CD4-positive, alpha-beta T cell treated with Interleukin-6 for 4 hours (primary cell): ENCODE measurements around the gene GSTM4.
"Not testable (repeated sequence)": the region's sequence is repeated elsewhere in the genome, so short reads cannot be mapped to it uniquely, and the experiment has no call there.

ENCODE experiments used
- DNase-seq: peaks from one replicate; pipeline ENCODE4 v3.0.0-alpha.2; 2020; ENCODE audit warnings: mixed read lengths

GSTM4 gene

DNA sequence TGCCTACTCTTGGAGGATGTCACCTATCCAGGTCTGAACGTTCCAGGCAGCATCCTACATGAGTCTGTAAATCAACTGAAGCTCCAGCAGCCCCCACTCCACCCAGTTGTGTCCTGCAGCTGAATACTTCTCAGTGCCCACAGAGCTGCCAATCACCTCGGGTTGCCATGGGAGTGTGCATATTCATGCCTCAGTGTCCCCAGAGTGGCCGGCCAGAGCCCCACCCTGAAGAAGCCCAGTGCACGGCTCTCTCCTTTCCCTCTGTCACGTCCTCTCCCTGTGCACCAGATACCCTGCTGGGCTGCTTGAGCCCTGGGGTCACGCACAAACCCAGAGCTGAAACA is 16.1 kb upstream of the GSTM4 start:
- DNase-seq: no peak

DNA sequence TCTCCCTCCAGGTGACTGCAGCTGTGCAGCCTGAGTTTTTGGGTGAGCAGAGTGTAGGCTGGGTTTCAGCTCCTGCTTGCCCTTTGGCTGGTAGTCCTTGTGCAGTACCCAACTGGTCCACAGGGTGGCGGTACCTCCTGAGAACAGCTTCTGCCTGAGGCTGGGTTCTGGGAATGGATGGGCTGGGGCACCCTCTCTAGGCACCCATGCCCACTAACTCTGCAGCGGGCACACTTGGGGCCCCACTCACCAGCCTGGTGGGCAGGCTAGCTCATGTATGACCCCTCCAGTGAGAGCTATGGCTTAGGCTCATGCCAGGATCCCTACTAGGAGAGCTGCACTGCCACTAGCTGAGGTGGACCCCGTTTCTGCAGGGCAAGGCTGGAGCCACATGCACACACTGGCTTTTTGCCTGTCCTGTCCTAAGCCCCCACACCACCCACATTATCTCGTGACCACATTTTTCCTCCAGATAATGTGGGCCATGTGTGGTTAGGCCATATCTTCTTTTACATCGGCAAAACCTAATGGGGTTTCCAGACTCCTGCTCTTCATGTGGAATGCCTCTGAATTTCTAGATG is 15.5 kb upstream of the GSTM4 start:
- DNase-seq: peak; percentile 91

DNA sequence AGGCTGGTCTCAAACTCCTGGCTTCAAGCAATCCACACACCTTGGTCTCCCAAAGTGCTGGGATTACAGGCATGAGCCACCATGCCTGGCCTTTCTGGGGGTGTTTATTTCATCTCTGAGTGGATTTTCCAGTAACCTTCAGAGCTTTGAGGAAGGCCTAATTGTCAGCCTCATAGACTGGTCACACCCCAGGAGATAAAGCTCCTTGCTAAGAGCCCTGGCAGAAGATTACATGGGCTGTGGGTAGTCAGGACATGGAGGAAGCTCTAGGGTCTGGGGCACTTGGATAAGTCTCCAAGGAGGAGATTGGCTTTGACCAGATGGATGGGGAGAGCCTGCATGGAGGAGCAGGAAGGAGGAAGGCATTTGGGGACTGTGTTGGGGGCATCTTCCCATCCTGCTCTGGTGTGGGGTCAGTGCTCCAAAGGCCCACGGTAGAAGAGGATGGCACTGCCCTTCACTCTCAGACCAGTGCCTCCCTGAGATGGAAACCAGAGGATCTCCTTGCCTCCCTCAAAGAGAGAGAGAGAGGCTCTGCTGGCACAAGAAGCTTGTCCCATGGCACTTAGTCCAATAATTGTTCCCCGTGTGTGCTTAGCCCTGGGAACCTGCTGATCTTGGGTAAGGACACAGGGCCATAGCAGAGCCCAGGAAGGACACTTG is 14.7 kb upstream of the GSTM4 start:
- DNase-seq: no peak

DNA sequence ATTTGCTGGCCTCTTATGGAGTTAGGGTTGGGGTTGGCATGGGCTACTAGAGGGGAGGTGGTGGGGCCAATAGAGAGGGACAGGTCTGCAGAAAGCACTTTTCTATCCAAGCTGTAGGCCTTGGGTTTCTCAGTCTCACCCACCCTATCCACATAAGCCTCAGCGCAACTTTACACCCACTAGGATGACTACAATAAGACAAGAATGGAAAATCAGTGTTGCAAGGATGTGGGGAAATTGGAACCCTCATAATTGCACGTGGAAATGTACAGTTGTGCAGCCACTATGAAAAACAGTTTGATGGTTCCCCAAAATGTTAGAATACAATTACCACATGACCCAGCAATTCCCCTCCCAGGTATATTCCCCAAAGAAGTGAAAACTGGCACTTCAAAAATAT is 14.0 kb upstream of the GSTM4 start:
- DNase-seq: no peak

DNA sequence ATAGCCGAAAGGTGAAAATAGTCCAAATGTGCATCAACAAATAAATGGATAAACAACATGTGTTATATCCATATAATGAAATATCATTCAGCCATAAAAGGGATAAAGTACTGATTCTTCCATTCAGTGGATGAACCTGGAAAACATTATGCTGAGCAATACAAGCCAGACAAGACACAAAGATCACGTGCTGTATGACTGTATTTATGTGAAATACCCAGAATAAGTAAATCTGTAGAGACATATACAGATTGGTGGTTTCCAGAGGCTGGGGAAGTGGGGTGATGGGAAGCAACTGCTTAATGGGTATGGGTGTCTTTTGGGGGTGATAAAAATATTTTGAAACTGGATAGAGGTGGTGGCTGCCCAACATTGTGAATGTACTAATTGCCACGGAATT is 13.3 kb upstream of the GSTM4 start:
- no peak for DNase-seq

DNA sequence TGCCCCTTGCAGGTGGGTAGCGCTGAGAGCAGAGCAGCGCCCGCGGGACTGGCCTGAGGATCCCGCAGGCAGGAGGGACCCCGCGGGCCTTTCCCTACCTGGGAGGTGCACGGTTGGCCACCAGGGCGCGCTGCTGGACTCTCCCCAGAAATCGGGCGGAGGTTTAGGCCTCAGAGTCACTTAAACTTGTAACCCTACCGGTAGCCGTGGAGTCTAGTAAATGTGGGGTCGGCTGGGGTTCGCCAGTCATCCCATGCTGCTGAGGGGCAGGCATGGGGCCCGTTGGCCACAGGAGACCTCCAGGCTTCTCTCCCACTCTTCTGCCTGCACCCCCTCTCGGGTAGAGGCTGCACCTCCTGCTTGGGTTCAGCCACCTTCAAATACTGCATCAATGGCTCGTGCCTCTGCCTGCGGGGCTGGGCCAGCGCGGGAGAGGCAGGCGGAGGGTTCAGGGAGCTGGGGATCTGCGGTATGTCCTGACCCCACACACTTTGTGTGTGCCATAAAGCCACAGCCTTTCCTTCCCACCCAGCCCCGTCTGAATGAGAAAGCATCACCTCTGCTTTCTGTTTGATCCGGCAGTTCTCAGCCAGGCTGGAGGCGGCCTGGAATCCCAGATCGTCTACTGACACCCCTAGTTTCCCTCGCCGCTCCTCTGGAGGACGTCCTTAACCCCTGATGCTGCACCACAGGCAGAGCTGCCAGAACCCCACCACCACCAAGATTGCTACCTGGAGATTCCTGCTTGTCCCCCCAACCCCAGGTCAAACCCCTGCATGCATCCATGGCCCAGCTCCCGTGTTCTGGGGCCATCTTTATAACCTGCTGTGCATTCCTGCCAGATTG is 12.3 kb upstream of the GSTM4 start:
- peak; percentile 89 for DNase-seq

DNA sequence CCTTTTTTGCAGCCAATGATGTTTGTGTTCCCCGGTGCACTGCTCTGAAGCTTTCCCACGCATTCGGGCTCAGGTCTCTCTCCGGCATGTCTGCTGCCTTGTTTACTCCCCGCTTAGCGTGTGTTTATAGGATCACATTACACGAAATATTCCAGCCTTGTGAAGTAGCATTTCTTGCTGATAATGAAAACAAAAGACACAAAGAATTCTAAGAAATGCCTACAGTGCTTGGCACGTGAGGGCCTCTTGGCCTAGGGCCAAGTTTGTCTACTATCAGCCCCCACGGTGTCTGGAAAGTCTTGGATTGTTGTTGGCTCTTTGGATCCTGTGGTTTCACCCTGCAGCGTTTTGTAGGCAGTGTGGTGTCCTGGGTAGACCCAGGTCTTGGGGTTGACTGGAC is 11.2 kb upstream of the GSTM4 start:
- DNase-seq: no peak

DNA sequence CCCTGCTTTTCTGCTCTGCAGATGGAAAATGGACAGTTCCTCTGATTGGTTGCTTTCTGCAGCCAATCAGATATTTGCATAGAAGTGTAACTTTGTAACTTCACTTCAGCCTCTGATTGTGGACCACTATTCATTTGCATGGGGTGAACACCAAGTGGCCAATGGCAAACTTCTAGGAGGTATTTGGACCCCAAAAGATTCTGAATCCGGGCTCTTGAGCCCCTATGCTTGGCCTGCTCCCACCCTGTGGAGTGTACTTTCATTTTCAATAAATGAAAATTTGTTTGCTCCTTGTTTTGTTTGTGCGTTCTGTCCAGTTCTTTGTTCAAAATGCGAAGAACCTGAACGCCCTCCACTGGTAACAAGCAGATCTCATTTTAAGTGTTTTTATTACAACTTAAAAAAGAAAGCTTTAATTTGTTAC is 6.4 kb upstream of the GSTM4 start:
- no peak for DNase-seq

DNA sequence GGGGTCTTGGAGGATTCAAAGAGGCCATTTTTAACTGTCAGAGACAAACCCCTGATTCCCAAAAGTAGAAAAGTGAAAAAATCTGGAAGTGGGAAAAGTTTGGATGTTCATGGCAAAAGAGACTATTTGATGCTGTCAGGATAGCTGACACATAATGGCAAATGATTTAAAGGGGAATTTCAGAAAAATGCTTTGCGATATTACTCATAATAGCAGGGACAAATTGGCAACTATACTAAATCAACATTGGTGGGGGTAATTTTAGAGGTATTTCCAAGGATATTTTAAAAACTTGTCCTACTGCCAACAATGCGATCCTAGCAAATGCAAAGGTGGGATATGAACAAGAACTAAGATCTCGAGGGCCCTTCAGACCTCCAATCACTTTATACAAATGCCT is 5.3 kb upstream of the GSTM4 start:
- no peak for DNase-seq

DNA sequence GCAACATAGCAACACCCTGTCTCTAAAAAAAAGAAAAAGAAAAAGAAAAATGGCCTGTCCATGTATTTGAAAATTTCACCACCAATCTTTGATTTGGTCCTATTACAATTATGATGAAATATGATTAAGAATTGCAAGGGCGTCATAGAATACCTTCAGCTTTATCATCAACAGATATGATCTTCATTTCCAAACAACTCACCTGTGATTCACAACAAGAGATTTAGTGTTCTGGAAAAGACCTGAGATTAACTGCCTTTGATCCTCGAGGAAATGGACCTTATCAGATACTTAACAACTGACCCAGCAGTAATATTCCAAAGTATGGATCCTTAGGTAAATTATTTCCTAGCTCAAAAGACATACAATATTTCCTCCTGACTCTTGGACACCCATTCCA is 3.5 kb upstream of the GSTM4 start:
- DNase-seq: no peak

DNA sequence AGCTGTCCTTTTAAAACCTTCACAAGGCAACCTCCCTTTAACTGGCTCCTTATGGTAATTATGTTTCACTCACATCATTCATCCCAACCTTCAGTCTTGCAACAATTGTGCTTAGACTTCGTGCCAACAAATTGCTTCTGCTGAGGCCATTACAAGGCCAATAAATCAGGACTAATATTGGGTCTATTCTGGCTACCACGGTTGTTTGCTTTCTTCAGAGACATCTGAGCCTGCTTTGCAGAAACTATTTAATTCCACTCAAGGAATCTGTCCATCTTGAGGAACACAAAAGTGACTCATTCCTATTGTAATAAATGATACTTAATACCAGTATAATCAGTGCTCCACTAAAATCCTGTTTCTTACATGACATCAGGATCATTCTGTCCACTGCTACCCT is 2.6 kb upstream of the GSTM4 start:
- DNase-seq: no peak

DNA sequence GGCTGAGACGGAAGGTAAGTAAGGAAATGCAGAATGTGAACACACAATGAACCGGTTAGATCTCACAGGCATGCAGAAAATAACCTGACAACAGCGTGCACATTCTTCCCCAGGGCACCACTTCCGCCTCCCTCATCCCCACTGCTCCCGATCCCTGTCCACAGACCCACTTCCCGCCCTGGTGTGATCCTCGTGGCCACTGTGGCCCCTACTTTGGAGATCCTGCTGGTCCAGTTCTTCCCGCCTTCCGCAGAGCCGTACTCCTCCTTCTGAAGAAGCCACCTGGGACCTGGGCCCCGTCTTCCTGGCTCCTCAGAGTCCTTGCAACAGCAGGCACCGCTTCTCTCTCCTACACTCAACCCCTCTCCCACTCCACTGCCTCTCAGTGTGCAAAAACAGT is 1.4 kb upstream of the GSTM4 start:
- DNase-seq: no peak

DNA sequence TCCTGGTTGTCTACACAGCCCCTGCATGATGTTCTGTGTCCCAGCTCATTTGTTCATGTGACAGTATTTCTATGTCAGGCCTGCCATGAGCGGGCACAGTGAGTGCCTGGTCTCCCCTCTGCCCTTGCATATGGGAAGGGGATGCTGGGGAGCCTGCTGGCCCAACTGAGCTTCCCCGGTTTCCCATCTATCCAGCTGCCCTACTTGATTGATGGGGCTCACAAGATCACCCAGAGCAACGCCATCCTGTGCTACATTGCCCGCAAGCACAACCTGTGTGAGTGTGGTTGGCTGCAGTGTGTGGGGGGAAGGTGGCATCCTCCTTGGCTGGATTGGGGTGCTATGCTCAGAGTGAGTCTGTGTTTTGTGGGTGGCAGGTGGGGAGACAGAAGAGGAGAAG is 1.5 kb downstream of the GSTM4 start:
- DNase-seq: no peak

DNA sequence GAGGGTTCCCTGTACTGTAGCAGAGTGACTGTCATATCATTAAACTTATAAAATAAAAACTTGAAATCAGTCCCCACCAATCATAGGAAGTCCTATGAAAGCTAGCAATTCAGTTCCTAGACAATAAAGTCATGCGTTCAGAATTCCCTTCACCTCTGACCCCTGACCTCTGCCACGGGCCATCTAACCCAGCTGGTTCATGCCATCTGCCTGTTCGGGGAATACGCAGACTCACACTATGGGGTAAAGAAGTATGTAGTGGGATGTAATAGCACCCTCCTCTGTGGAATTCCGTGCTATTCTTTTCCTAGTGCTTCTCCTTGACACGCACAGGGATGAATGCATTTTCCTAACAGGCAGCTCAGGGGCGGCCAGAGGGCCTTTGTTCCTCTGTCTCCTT is 2.1 kb downstream of the GSTM4 start:
- no peak for DNase-seq

DNA sequence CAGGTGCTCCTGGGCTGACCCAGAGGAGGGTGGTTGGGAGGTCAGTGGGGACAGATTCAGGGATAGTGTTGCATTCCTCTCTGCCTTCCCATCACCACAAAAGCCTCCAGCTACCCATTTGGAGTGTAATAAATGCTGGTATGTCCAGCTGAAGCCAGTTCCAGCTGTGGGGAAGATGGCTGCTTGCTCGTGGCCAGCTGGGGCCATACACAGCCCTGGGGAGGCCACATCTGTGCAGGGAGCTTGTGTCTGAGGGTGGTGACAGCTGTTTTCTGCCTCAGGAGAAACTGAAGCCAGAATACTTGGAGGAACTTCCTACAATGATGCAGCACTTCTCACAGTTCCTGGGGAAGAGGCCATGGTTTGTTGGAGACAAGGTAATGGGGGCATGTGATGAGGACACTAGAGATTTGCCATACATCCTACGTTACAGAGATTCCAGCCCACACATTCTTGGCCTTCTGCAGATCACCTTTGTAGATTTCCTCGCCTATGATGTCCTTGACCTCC is 2.7 kb downstream of the GSTM4 start:
- no peak for DNase-seq

DNA sequence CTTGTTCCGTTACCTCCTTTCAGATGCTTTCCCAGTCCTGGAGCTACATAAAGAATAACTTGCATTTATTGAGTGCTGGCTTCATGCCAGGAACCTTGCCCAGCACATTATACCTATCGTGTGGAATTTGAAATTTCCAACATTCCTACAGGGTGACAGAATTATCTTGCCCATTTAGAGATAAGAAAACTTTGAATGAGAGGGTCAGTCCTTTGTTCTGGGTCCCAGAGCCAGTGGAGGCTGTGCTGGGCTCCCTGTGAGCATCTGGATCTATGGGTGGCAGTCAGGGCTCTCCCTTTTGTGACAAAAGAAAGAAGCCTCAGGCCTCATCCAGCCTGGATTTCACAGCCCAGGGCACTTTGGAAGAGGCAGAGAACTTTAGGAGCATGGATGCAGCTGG is 3.2 kb downstream of the GSTM4 start:
- DNase-seq: no peak

DNA sequence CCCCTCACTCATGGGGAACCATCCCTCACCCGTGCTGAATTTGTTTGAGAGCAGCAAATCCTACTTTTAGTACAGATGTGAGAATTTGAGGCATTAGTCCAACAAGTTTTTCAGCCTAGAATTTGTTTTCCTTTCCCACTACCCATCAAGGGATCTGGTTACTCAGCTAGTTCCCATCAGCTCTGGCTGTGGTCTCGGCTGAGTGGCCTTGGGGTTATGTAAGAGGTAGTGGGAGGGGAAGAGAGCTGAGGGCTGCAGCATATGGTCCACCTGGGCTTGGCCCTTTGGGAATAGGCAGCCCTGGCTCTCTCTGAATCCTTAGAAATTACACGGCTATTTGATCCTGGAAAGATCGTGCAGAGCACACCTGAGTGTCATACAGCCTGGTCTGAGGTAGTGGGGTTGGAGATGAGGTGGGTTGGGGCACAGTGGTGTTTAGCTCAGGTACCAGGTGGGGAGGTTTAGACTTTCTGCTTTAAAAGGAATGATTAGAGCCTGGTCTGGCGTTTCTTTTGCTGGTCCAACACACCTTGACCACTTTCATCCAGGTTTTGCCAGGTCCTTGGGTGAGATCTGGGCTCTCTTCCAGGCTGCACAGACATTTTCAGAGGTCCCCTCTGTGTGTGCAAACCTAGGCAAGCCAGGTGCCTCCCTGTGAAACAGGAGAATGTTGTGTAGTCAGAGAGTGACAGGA is 4.2 kb downstream of the GSTM4 start:
- DNase-seq: no peak

DNA sequence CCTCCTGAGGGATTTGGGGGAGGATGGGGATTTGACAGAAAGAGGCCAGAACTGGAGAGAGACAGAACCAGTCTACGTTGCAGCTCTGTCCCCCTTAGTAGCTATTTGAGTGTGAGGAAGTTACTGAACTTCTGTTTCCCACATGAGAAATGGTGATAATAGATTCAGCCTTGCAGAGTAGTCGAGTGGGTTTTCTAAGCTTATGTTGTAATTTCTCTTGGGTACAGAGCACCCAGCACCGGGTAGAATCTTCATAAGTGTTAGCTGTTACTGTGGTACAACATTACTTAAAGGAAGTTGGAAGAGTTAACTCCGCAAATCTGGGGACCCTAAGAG is 4.8 kb downstream of the GSTM4 start:
- not testable (repeated sequence) for DNase-seq

DNA sequence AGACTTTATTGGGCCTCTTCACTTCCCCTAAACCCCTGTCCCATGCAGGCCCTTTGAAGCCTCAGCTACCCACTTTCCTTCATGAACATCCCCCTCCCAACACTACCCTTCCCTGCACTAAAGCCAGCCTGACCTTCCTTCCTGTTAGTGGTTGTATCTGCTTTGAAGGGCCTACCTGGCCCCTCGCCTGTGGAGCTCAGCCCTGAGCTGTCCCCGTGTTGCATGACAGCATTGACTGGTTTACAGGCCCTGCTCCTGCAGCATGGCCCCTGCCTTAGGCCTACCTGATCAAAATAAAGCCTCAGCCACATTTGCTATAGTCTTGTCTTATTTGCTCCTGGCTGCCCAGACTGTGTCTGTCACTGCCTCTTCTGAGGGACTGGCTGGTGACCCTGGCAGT is 5.5 kb downstream of the GSTM4 start:
- no peak for DNase-seq

DNA sequence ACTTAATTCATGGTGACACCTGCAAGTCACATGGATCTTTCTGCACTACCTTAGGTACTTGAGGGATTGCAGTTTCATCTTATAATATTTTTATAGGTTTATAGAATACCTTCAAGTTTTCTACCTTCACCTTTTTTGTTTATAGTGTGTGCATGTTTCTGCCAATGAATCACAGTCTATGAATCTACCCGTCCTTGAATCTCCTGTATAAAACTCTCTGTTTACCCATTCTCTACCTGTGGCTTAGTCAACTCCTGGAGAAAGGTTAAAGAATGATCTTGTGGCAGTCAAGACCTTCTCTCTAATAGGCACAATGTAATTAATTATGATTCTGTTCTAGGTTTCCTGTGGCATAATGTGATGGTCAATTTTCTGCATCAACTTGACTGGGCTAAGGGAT is 8.8 kb downstream of the GSTM4 start:
- DNase-seq: no peak

DNA sequence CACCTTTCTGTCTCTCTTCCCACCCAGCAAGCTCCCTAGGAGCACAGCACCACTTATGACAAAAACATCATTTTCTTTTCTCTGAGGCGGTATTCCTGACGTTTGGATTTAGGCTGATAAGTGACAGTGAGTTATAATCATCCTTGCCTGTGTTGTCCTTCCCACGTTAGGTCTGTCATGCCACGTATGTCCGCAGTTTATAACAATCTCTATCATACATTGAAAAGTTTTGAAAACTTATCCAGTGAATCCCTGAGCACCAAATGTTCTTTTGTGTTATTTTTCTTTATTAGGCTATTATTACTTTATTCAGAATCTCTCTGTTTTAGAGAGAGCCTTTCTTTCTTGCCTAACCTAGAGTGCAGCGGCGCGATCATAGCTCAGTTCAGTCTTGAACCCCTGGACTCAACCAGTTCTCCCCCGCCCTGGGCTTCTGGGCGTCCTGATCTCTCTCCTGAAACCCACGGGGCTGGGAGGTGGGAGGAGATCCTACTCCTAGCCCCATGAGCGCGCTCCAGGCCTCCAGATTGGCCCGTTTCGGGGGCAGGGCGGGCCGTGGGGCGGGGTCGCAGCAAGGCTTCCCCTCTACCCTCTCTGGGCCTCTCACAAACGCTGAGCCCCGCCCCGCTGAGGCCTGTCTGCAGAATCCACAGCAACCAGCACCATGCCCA is 11.7 kb downstream of the GSTM4 start, which contains the start of gene GSTM2:
Gene GSTM2, plus strand, starts transcription at position 606 of the 671 bp plus-strand sequence. Its CDS starts 59 bp downstream, at position 665.
- peak; percentile 94 for DNase-seq

DNA sequence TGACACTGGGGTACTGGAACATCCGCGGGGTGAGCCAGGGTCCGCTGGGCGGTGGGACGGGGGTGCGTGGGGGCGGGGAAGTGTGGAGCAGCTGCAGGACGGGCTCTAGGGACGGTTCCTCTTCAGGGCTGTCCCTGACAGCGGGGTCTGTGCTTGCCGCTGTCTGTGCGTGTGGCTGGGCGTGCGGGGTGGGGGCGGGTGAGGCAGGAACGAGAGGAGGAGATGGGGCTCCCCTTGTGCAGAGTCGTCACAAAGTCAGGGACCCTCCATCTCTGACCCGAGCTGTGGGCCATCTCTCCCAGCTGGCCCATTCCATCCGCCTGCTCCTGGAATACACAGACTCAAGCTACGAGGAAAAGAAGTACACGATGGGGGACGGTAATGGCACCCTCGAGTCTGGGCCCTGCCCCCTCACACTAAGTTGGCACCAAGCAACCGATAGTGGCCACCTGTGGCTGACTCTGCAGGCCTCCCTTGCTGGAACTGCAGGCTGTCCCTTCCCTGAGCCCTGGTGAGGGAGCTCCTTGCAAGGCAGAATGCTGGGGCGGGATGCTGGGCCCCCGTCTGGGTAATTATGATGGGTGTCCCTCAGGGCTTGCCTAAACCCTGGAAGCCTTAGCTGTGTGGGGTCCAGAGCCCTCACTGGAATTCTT is 12.3 kb downstream of the GSTM4 start:
- no peak for DNase-seq
